ENCODE results near the gene PLN. TPM values are rescaled to one million over a fixed set of nuclear protein-coding genes. Genes with fewer than 3 reads are reported as not detected.

The PLN gene
- total and polyA plus RNA-seq, 9 of the 15 experiments (the other 6 are each of a cell fraction or from before 2014, with no cell fraction given) = 0.03 to 0.30 (median 0.03) TPM; not detected in 6

GRCh38 chr6:118571121-118571520, 23.0 kb downstream of the PLN start (continued):
- TF ChIP-seq ZBTB40 (IDR thresholded peaks at IDR 0.05) (no peak), ZBTB40 (CRISPR knock-in tag; IDR thresholded peaks at IDR 0.05) (no peak), RBM17 (IDR thresholded peaks at IDR 0.05; ENCODE audit: borderline replicate concordance, low read depth, low read length) (no peak), HSF4 (CRISPR knock-in tag; IDR thresholded peaks at IDR 0.05; ENCODE audit: borderline replicate concordance) (no peak), SOX6 (IDR thresholded peaks at IDR 0.05) (no peak), E2F6 (IDR thresholded peaks at IDR 0.05; ENCODE audit: borderline replicate concordance in 1 of 2, extremely low read depth in 1 of 2, insufficient read depth in 1 of 2, insufficient read length in 1 of 2, low read depth in 1 of 2, low read length in 1 of 2, poor library complexity in 1 of 2, severe bottlenecking in 1 of 2) (no peak), ELK3 (CRISPR knock-in tag; IDR thresholded peaks at IDR 0.05) (no peak)
